Epithelial cell of prostate (primary cell): ENCODE measurements around the gene RFX4.
"Not testable (repeated sequence)": the region's sequence is repeated elsewhere in the genome, so short reads cannot be mapped to it uniquely, and the experiment has no call there.

Experiments used
- DNase-seq: peaks from one replicate; pipeline ENCODE4 v3.0.0-alpha.2; 2011; ENCODE audit warnings: low read depth, low spot score
- H3K27ac ChIP-seq: fragments of 450-650 bp; 2 replicates; pipeline ENCODE4 v1.5.1; 2017; ENCODE audit warnings: mild to moderate bottlenecking

The RFX4 gene

DNA sequence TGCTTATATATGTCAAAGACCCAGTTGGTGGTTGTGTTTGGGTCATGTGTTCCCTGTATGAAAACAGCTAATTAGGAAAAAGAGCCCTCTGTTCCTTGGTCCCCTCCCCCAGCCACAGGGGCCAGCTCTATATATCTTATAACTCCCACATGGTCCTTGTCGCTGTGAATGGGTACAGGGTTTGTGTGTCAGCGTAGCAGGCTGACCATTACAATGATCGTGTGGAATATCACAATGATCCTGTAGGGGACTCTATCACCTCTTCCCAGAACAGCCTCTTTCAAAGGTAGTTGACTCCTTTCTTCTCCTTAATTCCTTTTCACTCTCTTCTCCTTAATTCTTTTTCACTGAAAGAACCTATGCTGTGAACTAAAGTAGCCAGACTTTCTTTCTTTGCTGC lies 140.0 kb downstream of the RFX4 start:
- DNase-seq, result no peak
- no peak overlapping the region for H3K27ac ChIP-seq

DNA sequence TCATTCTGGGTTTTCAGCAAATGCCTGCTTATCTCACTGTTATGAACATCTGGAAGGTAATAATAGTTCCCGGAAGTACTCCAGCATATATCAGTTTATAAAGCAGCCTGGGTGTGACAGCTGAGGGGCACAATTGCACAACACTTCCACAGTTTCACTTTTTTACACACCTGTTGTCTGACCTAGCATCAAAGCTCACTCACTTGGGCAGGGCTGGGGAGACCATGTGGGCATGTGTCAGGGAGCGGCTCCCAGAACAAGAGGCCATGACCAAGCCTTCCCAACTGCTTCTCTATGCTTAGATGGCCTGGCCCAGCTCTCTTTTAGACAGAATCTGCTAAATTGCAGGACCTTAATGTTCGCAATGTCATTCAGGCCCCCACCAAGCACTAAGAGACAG lies 140.6 kb downstream of the RFX4 start:
- no peak for DNase-seq
- H3K27ac ChIP-seq, result no peak overlapping the region

DNA sequence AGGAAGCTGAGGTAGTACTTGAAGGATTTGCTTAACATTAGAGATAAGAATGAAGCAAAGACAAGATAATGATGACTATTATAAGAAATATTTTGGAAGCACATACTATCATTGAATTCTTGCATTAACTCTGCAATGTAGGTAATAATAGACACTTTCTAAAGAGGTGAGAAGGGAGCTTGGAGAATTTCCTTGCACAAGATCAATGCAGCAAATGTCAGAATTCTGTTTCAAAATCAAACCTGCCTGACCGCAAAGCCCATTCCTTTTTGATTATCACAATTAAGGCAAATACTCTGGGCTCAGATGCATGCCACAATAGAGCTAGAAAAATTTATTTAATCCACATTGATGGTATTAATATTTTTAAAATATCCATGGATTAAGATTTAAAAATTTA lies 141.3 kb downstream of the RFX4 start:
- no peak for DNase-seq
- H3K27ac ChIP-seq, result no peak overlapping the region

DNA sequence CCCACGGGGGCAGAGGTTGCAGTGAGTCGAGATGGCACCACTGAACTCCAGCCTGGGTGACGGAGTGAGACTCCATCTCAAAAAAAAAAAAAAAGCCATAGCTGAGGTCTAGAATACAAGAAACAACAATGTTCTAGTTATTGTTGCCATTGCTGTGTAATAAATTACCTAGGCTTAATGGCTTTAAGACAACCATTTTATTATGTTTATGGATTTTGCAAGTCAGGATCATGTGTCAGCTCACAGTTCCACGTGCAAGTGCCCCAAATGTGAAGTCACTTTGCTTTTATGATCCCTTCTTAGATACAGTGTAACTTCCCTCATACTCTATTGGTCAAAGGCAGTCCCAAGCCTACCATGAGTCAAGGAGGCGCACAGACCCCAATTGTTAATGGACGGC lies 142.1 kb downstream of the RFX4 start:
- H3K27ac ChIP-seq, result no peak overlapping the region
- DNase-seq, result no peak

DNA sequence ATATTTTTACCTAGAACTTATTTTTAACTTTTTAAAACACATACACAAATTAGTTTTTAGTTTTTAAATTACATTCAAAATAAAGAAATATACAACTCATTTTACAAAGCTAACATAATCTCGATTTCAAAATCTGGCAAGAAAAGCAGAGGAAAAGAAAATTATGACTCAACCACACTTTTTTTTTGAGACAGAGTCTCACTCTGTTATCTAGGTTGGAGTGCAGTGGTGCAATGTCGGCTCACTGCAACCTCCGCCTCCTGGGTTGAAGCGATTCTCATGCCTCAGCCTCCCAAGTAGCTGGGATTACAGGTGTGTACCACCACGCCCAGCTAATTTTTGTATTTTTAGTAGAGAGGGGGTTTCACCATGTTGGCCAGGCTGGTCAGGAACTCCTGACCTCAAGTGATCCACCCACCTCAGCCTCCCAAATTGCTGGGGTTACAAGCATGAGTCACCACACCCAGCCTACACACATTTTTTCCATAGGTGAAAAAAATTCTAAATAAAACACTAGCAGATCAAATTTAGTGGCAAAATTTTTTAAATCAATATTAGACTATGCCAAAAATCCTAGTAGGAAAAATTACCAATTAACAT lies 143.9 kb downstream of the RFX4 start:
- not testable (repeated sequence) for DNase-seq, H3K27ac ChIP-seq

DNA sequence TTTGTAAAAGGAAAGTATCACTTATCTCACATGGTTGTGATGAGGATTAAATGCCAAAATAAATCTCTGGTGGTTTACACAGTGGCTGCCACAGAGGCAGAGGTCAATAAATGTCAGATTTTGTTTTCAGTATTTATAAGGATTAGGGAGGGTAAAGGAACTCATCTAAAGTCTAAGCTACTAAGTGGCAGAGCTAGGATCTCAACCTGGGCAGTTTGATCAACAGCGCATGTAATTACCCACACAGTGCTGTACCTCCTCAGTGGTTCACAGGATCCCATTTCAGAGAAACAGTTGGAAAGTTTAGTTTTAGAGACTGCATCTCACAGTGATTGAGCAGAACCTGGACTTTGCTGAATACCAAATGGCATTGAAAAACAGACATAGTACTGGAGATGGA lies 146.8 kb downstream of the RFX4 start:
- no peak overlapping the region for H3K27ac ChIP-seq
- no peak for DNase-seq

DNA sequence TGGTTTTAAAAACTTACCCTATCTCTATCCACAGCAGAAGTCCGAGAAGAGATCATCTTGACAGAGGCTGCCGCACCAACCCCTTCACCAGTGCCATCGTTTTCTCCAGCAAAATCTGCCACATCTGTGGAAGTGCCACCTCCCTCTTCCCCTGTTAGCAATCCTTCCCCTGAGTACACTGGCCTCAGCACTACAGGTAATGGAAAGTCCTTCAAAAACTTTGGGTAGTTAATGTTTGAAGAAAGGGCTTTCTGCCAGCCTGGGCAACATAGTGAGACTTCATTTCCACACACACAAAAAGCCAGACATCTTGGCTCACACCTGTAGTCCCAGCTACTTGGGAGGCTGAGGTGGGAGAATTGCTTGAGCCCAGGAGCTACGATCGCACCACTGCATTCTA lies 150.1 kb downstream of the RFX4 start:
- DNase-seq, result no peak
- no peak overlapping the region for H3K27ac ChIP-seq

DNA sequence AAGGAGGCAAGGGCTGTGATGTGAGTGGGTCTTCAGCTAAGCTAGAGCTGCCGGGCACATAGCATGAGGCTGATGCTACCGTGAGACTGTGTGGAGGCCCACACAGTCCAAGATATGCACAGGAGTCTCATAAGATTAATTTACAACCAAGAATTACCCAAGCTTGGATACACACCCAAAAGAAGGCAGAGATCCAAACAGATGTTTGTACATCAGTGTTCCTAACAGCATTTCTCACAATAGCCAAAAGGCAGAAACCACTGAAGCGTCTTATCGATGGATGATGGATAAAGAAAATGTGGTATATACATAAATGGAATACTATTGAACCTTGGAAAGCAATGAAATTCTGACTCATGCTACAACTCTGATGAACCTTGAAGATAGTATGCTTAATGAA lies 150.9 kb downstream of the RFX4 start:
- no peak overlapping the region for H3K27ac ChIP-seq
- no peak for DNase-seq

DNA sequence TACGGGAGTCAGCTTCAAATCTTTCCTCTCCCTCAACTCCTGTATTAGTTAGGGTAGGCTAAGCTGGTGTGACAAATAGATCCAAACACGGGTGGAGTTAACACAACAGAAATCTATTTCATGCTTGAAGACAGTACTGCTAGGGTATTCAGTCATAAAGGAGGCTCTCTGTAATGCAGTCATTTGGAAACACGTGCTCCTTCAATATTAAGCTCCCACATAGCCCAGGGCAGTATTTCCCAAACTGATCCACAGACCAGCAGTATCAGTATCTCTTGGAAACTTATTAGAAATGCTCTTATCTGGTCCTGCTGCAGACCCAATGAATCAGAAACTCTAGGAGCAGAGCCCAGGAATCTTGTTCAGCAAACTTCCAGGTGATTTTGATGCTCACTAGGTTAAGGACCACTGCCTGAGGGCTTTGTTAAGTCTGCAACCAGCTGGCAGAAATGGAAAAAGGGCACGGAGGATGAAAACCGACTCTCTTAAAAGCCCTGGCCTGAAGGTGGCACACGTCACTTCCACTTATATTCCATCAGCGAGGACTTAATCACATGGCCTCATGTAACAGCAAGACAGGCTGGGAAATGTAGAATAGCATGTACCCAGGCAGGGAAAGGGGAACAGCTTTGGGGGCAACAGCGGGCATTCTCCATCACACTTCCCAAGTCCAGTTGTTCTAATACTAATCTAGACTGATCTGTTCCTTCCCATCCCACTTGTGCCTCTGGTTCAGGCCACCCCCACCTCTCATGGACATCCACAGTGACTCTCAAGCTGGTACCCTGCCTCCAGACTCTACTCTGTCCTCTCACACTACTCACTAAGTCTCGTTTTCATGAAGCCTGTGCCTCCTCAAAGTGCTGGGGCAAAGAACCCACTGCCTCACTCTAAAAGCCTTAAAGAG lies 153.5 kb downstream of the RFX4 start:
- H3K27ac ChIP-seq, result no peak overlapping the region
- DNase-seq, result no peak

DNA sequence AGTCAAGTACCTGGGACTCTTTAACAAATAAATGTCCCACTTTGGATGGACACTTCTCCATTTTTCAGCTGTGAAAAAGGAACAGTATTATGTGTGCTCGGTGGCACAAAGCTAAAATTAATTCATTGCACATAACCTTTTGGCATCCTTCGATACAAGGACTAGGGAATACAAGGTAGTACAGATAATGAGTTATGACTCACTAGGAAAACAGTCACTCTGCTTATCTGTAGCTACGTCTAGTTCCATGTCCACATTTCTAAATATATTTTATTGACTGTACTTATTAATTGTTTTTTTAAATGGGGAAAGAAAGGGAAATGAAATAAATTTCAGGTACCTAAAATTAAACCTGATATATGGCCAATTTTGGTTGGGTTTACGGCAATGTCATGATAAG lies 156.5 kb downstream of the RFX4 start:
- no peak overlapping the region for H3K27ac ChIP-seq
- DNase-seq, result no peak

DNA sequence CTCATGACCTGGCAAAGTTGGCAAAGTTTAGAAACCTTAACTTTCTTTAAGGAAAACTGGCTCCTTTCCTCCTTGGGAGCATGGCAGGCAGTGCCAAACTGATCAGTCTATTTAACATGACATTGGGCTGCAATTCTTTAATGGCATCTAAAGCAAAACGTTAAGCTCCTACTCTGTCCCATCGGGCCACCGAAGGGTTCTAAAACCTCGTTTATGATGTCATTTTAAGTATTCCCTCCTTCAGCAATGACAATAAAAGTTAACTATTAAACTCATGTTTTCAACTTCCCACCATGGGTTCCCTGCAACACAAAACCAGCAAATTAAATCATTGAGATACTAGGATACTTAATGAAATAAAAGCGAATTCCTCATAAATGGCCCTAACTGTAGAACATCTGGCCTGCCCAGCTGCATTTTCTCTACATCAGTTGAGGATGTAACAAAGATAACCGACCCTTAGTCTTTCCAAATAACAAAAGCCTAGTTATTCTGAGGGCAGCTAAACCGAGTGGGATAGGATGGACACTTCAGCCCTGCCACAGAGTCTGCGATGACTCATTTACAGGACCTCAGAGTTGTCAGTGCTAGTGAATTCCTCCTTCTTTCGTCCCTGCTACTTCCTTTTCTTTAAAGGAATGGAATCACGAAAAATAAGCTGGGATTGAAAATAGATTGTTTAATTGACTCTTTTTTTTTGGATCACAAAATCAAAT lies 157.2 kb downstream of the RFX4 start:
- H3K27ac ChIP-seq, result no peak overlapping the region
- no peak for DNase-seq

DNA sequence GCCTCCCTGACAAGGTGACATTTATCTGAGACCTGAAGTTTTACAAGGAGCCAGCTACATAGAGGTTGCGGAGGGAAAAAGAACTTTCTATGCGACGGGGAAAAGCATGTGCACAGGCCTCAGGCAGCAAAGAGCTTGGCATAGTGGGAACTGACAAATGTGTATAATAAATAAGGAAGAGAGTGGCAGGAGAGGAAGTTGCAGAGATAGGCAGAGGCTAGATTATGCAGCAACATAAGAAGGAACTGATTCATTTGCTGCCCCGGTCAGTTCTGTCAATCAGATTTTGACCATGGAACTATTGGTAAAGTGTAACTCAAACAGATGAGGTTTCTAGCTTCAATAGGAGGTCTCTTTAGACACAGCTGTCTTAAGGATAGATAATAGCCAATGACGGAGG lies 158.0 kb downstream of the RFX4 start:
- H3K27ac ChIP-seq, result no peak overlapping the region
- DNase-seq, result no peak

DNA sequence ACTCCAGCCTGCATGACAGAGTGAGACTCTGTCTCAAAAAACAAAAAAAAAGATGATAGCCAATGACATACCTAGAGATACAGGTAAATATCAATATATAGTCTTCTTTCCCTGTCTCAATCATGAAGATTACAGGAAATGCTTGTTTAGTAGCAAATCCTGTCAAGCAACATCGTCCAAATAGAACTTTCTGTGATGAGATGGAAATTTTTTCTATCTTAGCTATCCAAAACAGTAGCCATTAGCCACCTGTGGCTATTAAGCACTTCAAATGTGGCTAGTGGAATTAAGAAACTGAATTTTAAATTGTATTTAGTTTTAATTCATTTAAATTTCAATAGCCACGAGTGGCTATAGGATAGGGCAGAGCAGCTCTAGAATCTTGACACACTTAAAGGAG lies 158.4 kb downstream of the RFX4 start:
- DNase-seq, result no peak
- H3K27ac ChIP-seq, result no peak overlapping the region

DNA sequence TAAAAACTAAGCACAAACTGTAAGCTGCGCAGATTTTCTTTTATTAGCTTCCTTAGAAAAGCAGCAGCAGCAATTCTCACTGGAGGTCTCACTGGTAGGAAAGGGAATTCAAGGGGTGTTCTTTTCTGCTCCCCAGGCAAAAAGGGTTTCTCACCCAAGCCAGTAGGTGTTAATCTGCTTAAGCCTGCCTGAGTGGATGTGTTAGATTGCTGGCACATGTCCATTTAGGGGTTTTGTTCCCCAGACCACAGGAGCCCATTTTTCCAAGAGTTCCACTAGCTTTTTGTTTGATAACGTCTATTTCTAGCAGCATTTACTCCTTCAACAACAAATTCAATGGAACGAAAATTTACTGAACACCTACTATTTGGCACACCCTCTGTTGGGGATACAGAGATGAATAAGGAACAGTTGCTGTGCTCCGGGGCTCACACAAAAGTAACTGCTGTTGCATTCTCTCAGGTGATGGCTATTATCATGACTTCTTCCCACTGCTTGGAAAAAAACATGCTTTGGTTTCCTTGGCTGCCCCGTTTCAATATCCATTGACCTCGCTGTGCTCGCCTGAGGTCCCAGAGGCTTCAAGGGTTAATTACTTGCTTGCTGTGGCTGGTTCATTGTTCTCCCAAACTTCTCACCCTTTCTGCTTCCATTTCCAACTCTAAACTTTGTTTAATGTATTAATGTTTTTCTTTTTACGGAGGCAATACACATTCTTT lies 160.6 kb downstream of the RFX4 start:
- no peak overlapping the region for H3K27ac ChIP-seq
- DNase-seq, result no peak

DNA sequence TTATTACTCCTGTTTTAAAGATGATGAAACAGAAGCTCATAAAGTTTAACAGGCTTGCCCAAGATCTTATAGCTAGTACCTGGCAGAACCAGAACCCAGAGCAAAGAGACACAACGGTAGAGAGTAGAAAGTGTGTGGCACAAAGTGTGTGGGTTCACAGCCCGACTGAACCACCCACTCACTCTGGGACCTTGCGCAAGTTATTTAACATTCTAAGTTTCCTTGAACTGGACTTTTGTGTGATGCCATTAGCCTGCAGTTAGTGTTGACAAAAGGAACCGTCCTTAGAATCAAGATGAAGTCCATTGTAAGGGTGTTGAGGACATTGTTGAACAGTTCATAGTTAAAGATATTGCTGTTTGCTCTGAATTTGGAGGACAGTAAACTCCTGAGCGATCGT lies 161.8 kb downstream of the RFX4 start:
- no peak for DNase-seq
- H3K27ac ChIP-seq, result no peak overlapping the region

DNA sequence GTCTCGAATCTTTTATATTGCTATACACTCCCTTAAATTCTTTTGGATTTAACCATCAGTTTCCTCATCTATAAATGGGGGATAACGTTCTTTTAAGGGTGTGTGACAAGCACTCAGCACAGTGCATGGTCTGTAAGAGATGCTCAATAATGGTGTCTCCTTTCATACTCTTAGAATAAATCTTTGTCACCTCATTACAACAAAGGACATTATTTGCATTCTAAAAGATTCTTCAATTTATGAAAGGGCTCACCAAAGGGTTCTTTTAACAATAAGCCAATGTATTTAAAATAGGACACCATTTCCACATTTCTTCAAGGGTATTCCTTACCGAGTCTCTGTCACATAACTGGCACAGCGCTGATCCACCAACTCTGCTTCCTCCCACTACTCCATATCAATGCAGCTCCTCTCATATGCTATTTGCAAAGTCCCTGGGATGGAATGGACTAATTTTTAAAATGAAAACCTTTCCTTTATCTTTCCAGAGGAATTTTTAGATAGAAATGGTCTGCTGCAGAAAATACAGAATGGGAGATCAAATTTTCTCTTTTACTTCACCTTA lies 162.5 kb downstream of the RFX4 start:
- H3K27ac ChIP-seq, result no peak overlapping the region
- no peak for DNase-seq

DNA sequence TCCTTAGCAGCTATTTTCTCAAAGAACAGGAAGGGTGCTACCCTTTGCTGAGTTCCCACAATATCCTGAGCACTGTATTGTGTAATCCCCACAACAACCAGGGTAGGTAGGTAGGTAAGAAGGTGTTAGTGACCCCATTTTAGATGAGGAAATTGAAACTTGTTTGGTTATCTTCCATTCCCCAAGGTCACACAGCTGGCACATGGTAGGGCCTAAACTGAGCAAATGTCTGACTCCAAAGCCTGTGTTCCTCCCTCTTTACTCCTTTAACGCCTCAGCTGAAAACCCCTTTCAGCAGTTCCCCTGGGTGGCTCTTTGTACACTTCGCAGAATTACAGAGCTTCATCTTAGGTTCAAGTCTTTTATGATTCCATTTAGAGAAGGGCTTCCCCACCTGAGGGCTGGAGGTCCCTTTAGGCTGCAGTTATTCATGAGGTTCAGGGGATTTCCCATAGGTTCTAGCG lies 165.2 kb downstream of the RFX4 start:
- no peak for DNase-seq
- no peak overlapping the region for H3K27ac ChIP-seq

DNA sequence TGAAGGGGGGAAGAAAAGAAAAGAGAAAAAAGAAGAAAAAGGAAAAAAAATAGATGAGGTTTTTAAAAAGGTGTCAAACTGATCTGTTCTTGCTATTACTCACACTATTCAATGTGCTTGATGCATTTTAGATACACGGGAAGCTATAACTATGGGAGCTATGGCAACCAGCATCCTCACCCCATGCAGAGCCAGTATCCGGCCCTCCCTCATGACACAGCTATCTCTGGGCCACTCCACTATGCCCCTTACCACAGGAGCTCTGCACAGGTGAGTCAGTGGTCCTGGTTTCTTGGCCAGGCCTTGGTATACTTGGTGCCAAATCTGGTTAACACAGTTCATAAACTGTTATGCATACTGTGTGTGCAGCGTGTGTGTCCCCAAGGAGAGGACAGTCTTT lies 167.7 kb downstream of the RFX4 start:
- no peak overlapping the region for H3K27ac ChIP-seq
- no peak for DNase-seq

DNA sequence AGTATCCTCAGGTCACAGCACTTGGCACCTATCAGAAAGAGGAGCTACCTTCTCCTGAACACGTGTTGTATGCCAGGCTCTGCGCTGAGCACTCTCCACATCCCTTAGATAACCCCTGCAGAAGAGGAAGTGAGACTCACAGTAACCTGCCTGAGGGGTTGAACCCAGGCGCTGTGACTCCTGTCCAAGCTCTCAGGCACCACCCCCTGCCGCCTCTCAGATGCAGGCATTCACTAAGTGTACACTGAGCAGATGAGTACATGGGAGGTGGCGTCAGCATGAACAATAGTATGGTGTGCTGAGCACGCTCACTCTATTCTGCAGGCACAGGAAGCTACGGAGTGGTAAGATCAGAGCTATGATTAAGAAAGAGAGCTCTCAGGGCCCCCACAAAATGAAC lies 170.7 kb downstream of the RFX4 start:
- no peak for DNase-seq
- no peak overlapping the region for H3K27ac ChIP-seq

DNA sequence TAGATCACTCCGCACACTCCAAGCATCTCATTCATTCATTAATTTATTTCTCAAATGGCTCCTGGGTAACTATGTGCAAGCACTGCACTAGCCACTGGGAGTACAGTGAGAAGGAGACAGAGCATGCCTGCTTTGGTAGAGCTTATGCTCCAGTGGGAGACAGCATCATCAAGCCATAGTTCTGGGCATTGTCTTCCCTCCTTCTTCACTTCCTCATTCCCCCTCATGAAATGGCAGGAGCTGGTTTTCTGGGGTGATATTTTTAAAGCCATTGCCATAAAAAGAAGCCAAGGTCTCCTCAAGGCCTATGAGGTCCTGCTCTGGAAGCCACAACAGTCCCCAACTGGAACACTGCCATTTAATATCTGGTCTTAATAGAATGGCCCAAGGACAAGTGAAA lies 171.5 kb downstream of the RFX4 start:
- H3K27ac ChIP-seq, result no peak overlapping the region
- DNase-seq, result no peak
